SU-DHL-6 (cell line): ENCODE results near the gene IBA57.

Experiments
- EZH2phosphoT487 ChIP-seq: fragments of 200-600 bp; sonication (generic), shearing (Covaris generic); conservative IDR thresholded peaks from 2 replicates; pipeline ENCODE4 v1.6.1; 2018; ENCODE audit warnings: mild to moderate bottlenecking, antibody characterized with exemption, low read length, moderate library complexity, mixed read lengths
- TF ChIP-seq, protein P1 (sequence below): fragments of 200-600 bp; sonication (generic); IDR thresholded peaks from one replicate; pipeline ENCODE4 v1.5.1; 2017; ENCODE audit warnings: antibody characterized with exemption, mild to moderate bottlenecking, low read length, moderate library complexity; ENCODE audit not compliant: insufficient read depth, poor library complexity, severe bottlenecking

DNA sequence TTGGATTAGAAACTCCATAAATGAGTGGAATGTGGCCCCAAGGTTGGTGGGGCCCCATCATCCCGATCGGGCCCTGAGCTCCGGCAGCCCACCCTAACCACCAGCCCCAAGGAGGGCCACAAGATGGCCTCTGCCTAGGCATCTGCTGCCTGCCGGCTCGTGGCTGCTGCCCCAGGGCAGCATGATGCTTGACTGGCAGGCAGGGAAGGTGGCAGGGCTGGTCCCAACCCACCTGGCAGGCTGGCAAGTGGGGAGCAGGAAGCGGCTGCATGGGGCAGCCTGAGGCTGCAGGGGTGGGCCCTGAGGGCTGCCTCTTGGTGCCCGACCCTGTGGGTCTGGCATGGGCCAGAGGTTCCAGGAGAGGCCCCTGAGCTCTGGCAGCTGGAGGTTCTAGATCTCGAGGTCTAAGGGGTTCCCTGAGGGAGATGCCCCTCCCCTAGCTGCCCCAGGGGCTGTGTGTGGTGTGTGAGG lies 16.6 kb upstream of the IBA57 start:
- TF ChIP-seq, protein P1, sequence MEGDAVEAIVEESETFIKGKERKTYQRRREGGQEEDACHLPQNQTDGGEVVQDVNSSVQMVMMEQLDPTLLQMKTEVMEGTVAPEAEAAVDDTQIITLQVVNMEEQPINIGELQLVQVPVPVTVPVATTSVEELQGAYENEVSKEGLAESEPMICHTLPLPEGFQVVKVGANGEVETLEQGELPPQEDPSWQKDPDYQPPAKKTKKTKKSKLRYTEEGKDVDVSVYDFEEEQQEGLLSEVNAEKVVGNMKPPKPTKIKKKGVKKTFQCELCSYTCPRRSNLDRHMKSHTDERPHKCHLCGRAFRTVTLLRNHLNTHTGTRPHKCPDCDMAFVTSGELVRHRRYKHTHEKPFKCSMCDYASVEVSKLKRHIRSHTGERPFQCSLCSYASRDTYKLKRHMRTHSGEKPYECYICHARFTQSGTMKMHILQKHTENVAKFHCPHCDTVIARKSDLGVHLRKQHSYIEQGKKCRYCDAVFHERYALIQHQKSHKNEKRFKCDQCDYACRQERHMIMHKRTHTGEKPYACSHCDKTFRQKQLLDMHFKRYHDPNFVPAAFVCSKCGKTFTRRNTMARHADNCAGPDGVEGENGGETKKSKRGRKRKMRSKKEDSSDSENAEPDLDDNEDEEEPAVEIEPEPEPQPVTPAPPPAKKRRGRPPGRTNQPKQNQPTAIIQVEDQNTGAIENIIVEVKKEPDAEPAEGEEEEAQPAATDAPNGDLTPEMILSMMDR = no peak
- no peak for TF ChIP-seq EZH2phosphoT487
